GM10248 (cell line): Measurements from ENCODE around the gene CLPTM1L.

Source experiments
- CTCF ChIA-PET: fragments of 300-600 bp; sonication (Branson Sonifier 250); formaldehyde crosslinking; extraction: SDS; loops from one replicate; lab custom pipeline; 2021; ENCODE audit warnings: antibody characterized with exemption; lab: Yijun Ruan, JAX
- POLR2A ChIA-PET: fragments of 350-650 bp; sonication (Branson Sonifier 250); formaldehyde crosslinking; extraction: SDS; loops from one replicate; lab custom pipeline; 2020; ENCODE audit warnings: antibody characterized with exemption; lab: Yijun Ruan, JAX
- DNase-seq: peaks from one replicate; pipeline ENCODE4 v3.0.0; 2012; ENCODE audit errors: extremely low spot score
- TF ChIP-seq, protein P1 (sequence below): IDR thresholded peaks from 2 replicates; pipeline ENCODE4 v1.5.1; 2012; ENCODE audit warnings: mild to moderate bottlenecking, low read depth; ENCODE audit errors: extremely low read depth, missing control alignments, control extremely low read depth

The CLPTM1L gene

DNA sequence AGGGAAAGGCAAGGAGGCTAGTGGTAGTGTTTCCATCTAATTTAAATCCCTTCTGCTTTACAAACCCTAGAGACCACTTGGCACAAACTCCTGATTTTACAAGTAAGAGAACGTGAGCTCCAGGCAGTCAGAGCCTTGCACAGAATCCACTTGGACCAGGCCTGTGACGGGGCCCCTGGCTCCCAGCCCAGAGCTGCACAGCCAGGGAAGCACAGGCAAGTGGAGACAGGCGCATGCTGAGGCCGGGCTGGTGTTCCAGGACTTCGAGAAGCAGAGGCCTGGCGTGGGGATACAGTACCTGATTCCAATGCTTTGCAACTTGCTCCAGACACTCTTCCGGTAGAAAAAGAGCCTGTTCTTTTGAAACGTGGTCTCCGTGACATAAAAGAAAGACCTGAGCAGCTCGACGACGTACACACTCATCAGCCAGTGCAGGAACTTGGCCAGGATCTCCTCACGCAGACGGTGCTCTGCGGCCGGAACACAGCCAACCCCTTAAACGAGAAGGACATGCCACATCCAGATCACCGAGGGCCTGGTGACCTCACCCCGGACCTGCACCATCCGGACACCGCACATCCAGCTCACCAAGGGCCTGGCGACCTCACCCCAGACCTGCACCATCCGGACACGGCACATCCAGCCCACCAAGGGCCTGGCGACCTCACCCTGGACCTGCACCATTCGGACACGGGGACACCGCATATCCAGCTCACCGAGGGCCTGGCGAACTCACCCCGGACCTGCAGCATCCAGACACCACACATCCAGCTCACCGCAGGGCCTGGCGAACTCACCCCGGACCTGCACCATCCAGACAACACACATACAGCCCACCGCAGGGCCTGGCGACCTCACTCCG lies 62.5 kb downstream of the CLPTM1L start:
- TF ChIP-seq, protein P1, sequence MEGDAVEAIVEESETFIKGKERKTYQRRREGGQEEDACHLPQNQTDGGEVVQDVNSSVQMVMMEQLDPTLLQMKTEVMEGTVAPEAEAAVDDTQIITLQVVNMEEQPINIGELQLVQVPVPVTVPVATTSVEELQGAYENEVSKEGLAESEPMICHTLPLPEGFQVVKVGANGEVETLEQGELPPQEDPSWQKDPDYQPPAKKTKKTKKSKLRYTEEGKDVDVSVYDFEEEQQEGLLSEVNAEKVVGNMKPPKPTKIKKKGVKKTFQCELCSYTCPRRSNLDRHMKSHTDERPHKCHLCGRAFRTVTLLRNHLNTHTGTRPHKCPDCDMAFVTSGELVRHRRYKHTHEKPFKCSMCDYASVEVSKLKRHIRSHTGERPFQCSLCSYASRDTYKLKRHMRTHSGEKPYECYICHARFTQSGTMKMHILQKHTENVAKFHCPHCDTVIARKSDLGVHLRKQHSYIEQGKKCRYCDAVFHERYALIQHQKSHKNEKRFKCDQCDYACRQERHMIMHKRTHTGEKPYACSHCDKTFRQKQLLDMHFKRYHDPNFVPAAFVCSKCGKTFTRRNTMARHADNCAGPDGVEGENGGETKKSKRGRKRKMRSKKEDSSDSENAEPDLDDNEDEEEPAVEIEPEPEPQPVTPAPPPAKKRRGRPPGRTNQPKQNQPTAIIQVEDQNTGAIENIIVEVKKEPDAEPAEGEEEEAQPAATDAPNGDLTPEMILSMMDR: no peak
- CTCF ChIA-PET: interaction anchor here (0.6 kb wide), 1 partner anchor 335 kb away, joined by 3 read pairs; no protein-coding TSS in a partner anchor
- POLR2A ChIA-PET: no interaction called here
- no peak for DNase-seq

DNA sequence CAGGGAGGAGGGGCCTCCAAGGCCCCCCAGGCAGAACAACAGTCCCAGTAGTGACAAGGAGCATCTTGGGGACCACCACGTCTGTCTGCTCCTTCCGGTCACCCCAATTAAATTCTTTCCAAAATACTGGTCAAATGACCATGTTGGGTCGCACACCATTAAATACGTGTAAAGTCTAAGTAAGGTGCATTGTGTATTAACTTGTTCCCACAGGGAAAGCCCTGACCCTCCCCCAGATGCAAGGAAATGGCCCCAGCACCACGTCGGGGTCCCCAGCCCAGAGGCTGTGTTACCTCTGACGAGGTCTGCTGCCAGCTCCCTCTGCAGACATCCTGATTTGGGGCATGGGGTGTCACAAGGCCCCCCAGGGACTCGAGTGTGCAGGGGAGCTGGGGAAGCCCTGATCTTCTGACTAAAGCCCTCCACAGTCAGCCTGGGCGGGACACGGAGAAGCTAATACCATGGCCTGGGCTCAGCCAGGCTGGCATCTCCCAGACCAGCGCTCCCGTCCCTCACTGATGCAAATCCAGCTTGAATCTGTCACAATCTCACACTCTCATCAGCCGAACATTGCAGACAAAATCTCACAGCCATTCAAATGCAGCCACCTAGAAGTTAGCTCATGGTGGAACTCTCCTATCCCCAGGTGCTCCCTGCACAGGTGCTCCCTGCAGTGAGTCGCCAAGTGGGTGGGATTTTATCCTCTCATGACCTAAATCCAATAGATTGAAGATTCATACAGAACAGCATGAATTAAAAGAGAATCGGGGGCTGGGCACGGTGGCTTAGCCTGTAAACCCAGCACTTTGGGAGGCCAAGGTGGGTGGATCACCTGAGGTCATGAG lies 63.6 kb downstream of the CLPTM1L start:
- ChIA-PET POLR2A (no interaction called here), CTCF (no interaction called here)
- no peak for DNase-seq
- TF ChIP-seq, protein P1: no peak

DNA sequence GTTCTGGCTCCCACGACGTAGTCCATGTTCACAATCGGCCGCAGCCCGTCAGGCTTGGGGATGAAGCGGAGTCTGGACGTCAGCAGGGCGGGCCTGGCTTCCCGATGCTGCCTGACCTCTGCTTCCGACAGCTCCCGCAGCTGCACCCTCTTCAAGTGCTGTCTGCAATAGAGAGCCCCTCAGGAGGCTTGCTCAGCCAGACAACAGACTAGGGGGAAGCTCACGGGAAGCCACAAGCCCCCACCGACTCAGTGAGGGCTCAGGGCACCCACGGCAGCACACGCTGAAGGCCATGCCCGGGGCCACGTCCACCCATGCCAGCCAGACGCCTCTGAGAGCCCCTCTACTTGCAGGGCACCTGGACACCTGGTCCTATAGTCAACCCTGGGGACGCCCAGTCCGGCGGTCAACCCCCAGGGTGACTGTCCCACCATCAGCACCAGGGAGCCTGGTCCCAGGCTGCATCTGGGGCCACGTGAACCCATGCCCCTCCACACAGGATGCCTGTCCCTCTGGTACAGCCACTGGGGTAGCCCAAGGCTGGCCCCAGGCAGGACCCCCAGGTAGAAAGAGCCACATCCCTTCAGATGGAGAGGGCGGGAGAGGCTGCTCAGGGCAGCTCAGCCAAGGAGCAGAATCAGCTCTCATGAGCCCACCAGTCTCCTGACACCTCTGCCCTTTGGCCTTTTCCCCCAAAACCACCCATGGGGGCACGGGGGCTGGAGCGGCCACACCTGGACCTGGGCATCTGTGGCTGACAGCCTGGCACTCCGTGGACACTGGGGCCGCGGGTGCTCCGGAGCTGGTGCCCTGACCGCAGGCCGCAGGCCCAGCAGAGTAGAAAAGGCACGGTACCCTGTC lies 64.5 kb downstream of the CLPTM1L start:
- no peak for DNase-seq
- POLR2A ChIA-PET: no interaction called here
- CTCF ChIA-PET: no interaction called here
- TF ChIP-seq, protein P1: no peak

DNA sequence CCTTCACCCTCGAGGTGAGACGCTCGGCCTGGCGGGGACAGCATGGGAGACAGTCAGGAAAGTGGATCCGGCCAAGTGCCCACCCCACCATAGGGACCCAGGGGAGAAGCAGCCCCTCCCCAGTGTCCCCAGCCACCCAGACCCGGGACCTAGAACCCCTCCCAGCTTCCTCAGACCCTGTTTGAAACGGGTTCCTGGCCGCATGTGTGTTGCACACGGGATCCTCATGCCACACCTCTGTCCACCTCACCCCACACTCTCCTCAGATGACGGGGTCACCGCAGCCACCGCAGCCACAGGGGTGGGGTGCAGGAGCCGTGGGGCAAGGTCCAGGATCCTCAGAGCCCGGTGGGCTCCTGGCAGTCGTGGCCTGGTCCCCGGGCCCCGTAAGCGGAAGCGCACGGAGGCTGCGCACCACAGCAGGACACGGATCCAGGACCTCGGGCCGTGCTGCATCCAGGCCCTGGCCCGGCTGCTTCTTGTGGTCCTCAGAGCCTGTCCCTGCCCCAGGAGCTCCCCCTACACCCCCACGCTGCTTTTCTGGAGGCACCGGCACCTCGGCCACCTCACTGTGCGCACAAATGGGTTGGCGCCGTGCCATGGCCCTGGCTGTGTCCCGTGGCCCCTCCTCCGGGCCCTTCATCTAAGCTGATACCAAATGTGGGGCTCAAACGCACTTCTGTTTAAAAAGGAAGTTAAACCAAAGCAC lies 65.3 kb downstream of the CLPTM1L start:
- ChIA-PET POLR2A (no interaction called here), CTCF (no interaction called here)
- DNase-seq: no peak

DNA sequence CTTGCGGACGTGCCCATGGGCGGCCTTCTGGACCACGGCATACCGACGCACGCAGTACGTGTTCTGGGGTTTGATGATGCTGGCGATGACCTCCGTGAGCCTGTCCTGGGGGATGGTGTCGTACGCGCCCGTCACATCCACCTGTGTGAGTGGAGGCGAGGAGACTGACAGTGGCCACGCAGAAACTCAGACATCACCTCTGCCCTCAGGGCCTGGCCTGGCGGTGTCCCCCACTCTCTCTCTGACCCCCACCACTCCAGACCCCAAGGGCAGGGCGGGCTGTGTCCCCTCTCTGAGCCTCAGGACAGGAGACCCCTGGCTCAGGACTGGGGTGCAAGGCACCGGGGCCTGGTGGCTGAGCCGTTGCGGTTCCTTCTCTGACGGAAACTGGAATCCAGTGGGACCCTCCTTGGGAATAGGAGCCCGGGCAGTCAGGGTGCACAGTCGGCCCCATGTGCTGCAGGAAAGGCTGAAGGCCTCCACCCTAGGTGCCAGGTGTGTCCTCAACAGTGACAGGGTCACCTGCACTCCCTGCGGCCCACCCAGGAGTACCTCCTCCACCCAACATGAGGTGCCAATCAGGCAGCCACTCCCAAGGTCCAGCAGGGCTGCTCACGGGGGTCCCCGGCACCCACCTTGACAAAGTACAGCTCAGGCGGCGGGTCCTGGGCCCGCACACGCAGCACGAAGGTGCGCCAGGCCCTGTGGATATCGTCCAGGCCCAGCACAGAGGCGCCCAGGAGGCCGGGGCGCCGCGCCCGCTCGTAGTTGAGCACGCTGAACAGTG lies 66.0 kb downstream of the CLPTM1L start:
- CTCF ChIA-PET: interaction anchor here (1.0 kb wide), 1 partner anchor 28 kb away, joined by 3 read pairs; no protein-coding TSS in a partner anchor
- POLR2A ChIA-PET: no interaction called here
- no peak for DNase-seq
- TF ChIP-seq, protein P1: no peak

More for the DNA sequence above, 65.3 kb downstream of the CLPTM1L start:
- TF ChIP-seq, protein P1: no peak
